GM18505 (cell line): ENCODE results near the gene BFAR.
"Not testable (repeated sequence)": the region's sequence is repeated elsewhere in the genome, so short reads cannot be mapped to it uniquely, and the experiment has no call there.

Experiments used
- ATAC-seq: cut with Tn5 transposase; IDR thresholded peaks from one replicate; pipeline ENCODE4 v1.9.1; 2021; ENCODE audit not compliant: unreplicated experiment
- POLR2A ChIP-seq: IDR thresholded peaks from 4 replicates; pipeline ENCODE4 v1.6.1; 2011; ENCODE audit warnings: borderline replicate concordance; ENCODE audit not compliant: insufficient read depth, insufficient read length; ENCODE audit errors: extremely low read depth

BFAR gene

GRCh38 chr16:14650629-14651028 is 17.9 kb downstream of the BFAR start:
- TF ChIP-seq POLR2A, result no peak
- no peak for ATAC-seq

GRCh38 chr16:14652726-14653125 is 20.0 kb downstream of the BFAR start:
- no peak for TF ChIP-seq POLR2A

GRCh38 chr16:14658063-14658462 is 25.3 kb downstream of the BFAR start:
- peak; percentile 43 for TF ChIP-seq POLR2A
- ATAC-seq, result no peak

More at GRCh38 chr16:14652726-14653125, 20.0 kb downstream of the BFAR start:
- no peak for ATAC-seq

DNA sequence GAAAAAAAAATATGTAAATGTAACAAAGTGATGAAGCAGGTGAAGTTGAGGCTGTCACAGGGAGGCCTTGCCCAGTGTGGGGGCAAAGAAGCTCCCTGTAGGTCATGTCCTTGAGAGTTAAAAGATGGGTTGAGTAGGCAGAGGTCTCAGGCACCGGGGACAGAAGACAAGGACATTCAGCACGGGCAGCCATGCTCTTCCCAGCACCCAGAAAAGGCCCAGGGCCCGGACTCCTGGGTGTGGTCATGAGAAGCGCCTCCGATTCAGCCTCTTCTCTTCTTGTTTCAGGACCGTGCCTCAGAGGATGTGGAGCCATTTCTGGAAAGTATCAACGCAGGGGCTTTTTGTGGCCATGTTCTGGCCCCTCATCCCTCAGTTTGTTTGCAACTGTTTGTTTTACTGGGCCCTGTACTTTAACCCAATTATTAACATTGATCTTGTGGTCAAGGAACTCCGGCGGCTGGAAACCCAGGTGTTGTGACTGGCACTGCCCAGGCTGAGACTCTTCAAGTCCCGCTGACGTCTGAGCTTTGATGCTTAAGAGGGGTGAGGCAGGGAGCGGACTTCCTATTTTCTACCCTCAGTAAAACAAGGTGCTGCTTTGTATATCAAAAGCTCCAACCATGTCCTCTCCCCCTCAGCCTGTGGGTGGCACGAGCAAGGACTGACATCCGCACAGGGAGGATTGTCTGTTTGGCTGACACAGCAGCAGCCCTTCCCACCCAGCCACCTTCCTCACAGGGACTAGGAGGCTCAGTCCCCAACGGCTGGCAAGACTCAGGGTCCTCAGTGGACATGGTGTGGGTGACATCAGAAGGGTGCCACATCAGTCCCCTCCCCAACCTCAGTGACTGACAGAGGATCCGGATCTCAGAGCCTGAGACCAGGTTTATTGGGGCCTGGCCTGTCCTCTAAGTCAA is 34.9 kb downstream of the BFAR start:
- TF ChIP-seq POLR2A, result no peak
- no peak for ATAC-seq

DNA sequence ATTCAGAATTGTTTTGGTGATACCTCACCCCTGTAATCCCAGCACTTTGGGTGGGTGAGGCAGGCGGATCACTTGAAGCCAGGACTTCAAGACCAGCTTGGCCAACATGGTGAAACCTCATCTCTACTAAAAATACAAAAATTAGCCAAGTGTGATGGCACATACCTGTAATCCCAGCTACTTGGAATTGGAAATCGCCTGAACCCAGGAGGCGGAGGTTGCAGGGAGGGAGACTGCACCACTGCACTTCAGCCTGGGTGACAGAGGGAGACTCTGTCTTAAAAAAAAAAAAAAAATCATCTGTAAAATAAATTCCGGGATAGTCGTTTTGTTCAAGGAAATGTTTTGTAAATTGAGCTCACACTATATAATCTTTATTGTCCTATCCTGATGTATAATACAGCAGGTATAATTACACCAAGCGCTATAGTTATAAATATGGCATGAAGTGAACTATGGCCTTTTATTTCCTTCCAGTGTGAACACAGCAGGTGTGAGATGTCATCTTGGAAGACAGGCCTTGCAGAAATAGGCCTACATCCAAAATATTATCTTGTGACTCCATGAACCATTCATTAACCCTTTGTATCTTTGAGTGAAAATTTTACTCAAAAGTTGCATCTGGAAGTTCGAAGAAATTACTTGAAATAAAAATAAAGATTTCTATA is 35.9 kb downstream of the BFAR start:
- no peak for ATAC-seq
- TF ChIP-seq POLR2A, result no peak

- TF ChIP-seq POLR2A, result no peak
- no peak for ATAC-seq
Observed at GRCh38 chr16:14669776-14670175, 37.0 kb downstream of the BFAR start.

DNA sequence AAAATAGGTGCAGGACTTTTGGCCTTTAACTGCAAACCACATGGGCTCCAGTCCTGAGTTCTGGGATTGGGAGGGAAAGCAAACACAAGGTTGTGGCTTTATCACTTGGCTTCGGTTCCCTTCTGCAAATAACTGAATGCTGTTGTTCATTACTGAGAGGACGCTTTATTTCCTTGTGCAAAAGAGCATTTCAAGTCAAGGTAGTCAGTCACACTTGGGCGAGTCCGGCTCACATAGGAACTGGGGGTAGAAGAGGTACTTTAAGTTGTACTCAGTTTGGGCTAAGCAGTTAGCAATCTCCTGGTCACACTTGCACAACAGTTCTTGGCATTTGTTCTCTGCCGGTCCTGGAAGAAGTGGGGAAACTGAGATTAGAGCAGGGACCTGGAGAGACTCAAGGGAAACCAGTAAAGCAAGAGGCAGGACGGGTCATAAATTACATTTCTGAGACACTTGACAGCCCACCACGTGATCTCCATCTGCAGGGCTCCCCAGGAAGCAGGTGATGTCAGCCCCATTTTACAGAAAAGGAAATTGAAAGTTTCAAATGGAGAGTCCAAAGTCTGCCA is 39.7 kb downstream of the BFAR start:
- no peak for ATAC-seq
- TF ChIP-seq POLR2A, result no peak

DNA sequence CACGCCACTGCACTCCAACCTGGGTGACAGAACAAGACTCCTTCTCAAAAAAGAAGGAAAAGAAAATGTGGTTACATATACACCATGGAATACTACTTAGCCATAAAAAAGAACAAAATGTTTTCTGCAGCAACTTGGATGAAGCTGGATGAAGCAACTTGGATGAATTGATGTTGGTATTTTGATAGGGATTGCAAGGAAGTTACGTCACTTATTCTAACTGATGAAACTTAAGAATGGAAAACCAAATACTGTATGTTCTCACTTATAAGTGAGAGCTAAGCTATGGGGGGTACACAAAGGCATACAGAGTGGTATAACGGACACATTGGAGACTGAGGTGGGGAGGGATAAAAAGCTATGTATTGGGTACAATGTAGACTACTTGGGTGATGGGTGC is 43.9 kb downstream of the BFAR start:
- no peak for ATAC-seq
- no peak for TF ChIP-seq POLR2A

- TF ChIP-seq POLR2A, result no peak
- ATAC-seq, result no peak
Observed at GRCh38 chr16:14677627-14678026, 44.9 kb downstream of the BFAR start.

DNA sequence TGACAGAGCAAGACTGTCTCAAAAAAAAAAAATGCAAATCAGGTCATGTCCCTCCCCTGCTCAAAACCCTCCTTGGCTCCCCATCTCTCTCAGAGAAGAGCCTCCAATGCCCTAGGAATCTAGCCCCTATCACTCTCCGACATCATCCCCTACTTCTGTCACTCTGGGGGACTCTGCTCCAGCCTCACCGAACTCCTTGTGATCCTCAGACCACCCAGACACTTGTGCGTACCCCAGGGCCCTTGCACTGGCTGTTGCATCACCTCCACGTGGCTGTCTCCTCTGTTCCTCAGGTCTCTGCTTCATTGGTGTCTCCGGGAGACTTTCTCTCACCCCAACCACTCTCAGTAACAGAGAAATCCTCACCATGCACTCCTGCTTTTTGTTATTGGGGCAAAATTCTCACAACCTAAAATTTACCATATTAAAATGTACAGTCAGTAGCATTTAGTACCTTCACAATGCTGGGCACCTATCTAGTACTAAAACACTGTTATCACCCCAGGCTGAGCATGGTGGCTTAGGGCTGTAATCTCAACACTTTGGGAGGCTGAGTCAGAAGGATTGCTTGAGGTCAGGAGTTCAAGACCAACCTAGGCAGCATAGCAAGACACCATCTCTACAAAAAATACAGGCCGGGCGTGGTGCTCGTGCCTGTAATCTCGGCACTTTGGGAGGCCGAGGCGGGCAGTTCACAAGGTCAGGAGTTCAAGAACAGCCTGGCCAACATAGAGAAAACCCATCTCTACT is 46.2 kb downstream of the BFAR start:
- no peak for TF ChIP-seq POLR2A
- no peak for ATAC-seq

DNA sequence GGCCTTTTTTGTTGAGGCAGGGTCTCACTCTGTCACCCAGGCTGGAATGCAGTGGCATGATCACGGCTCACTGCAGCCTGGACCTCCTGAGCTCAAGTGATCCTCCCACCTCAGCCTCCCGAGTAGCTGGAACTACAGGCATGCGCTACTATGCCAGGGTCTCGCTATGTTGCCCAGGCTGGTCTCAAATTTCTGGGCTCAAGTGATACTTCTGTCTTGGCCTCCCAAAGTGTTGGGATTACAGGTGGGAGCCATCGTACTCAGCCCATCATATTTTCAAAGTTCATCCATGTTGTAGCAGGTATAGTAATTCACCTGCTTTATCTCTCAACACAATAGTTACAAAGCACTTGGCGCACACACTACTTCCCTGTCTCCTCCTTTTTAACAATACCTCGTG is 47.6 kb downstream of the BFAR start:
- ATAC-seq, result not testable (repeated sequence)

- no peak for TF ChIP-seq POLR2A
- no peak for ATAC-seq
Observed at GRCh38 chr16:14681115-14681514, 48.4 kb downstream of the BFAR start.

DNA sequence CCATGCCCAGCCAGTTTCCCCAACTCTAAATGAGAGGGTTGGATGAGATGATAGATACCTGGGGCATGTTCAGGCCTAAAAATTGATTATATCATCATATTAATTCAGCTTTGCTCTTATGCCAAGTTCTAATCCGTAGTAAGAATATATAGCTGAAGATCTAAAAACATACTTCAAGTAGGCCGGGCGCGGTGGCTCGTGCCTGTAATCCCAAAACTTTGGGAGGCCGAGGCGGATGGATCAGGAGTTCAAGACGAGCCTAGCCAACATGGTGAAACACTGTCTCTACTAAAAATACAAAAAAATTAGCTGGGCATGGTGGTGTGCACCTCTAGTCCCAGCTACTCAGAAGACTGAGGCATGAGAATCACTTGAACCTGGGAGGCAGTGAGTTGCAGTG is 49.4 kb downstream of the BFAR start:
- no peak for ATAC-seq
- TF ChIP-seq POLR2A, result no peak

DNA sequence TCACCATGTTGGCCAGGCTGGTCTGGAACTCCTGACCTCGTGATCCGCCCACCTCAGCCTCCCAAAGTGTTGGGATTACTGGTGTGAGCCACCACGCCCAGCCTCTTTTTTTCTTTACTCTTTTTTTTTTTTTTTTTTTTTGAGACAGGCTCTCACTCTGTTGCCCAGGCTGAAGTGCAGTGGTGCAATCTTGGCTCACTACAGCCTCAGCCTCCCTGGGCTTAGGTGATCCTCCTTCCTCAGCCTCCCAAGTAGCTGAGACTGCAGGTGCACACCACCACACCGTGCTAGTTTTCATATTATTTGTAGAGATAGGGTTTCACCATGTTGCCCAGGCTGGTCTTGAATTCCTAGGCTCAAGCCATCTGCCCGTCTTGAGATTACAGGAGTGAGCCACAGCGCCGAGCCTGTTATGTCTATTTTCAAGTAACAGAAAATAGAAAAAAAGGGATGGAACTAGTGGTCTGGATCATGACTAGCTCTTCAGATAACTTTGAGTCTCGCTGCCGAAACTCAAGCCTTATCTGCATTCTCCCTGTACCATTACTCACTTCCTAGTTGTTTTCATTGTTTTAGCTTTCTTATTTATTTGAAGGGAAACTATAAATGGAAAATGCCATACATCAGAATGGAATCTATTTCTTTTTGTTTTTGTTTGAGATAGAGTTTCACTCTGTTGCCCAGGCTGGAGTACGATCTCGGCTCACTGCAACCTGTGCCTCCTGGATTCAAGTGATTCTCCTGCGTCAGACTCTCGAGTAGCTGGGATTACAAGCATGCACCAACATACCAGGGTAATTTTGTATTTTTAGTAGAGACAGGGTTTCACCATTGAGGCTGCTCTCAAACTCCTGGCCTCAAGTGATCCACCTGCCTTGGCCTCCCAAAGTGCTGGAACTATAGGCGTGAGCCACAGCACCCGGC is 53.4 kb downstream of the BFAR start:
- not testable (repeated sequence) for ATAC-seq

- ATAC-seq, result not testable (repeated sequence)
Observed at GRCh38 chr16:14694129-14694528, 61.4 kb downstream of the BFAR start, which contains the start of gene PLA2G10. Gene PLA2G10, minus strand, starts transcription at chr16:14694308. Its CDS starts 79 bp downstream, at chr16:14694229.

GRCh38 chr16:14701859-14702258 is 69.1 kb downstream of the BFAR start:
- not testable (repeated sequence) for ATAC-seq

DNA sequence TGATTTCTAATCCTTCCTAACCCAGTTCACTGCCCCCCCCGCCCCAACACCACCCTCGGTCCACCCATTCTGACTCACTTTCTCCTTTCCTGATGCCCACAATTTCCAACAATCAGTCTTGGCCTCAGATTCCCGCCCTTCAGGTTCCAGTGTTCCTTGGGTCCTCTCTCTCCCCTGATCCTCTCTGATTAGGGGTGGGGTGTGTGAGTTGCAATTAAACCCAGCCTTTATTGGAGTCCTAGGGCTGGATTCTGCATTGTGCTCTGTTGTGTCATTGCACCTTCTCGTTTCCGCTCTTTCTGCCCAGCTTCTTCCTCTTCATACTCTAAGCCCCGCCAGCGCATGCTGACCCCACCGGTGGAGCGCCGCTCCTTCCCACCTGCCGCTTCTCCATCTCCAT is 69.9 kb downstream of the BFAR start:
- not testable (repeated sequence) for ATAC-seq

GRCh38 chr16:14703156-14704011 is 70.6 kb downstream of the BFAR start, which contains the start of gene NPIPA3:
Gene NPIPA3, plus strand, starts transcription at chr16:14703411. Its CDS starts 5,533 bp downstream, at chr16:14708944.
- peak; percentile 90 for ATAC-seq
